Subcutaneous adipose tissue (tissue), 4 donors: Measurements from ENCODE around the gene UBR7. TPM values are rescaled to one million over a fixed set of nuclear protein-coding genes. Genes with fewer than 3 reads are reported as not detected.

ENCODE experiments used
- CTCF ChIP-seq: fragments of 450-650 bp; IDR thresholded peaks from one replicate; pipeline ENCODE4 v1.5.1; 2016; ENCODE audit warnings: low read depth, mild to moderate bottlenecking, control low read depth, antibody characterized with exemption, moderate library complexity
- total RNA-seq, 4 donors: library from RNA; depleted of rRNA; stranded (reverse); fragments of >200 nt; gene quantifications; one replicate each; pipeline ENCODE4 v1.1.0, GENCODE V29; 2016

The UBR7 gene
- total RNA-seq = 10 to 100 TPM; 20.4 to 30.8 (median 25.8) TPM

DNA sequence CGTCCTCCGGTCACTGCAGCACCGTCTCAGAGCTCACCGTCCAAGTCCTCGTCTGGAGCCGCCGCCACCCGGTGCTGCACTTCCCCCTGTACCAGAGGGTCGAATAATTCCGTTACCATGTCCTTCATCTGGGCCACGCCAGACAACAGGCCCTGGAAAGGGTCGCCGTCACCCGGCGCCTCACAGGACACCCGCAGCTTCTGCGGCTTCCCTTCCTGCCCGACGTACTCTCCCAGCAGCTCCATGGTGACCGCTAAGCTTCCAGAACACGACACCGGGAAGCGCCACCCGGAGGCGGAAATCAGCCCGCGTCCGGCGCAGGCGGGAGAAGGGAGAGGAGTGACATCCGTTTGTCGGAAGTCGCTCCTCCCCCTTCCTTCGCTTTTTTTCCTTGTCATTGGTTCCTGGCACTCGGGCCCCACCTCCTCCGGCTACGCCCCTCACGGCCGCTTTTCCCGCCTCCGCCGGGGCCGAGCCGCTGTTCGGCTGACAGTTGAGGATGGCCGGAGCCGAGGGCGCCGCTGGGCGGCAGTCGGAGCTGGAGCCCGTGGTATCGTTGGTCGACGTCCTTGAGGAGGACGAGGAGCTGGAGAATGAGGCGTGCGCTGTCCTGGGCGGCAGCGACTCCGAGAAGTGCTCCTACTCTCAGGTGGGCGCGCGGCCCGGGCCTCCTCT lies at the start of gene UBR7, which contains the start of gene GON7:
Gene UBR7, plus strand, starts transcription at position 464 of the 675 bp plus-strand sequence. Its CDS starts 36 bp downstream, at position 500.
Gene GON7, minus strand, starts transcription at position 273 of the 675 bp plus-strand sequence. Its CDS starts 28 bp downstream, at position 245.
- TF ChIP-seq CTCF = no peak

DNA sequence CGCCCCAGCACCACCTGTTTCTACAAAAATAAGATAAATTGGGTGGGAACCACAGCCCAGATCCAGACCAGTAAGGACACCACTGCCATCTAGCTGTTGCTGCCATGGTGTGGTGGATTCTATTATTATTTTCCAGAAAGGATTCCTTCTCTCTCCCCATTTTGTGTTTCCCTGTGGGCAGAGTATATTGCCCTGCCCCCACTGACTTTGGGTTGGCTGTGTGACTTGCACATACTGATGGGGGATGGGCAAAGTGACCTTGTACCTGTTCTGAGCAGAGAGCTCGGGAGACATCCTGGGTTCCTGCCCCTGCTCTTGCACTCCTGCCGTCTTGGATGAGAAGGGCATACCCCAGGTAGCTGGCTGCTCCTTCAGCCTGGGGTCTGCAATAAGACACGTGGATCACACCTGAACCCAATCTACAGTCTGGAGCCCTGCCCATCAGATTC lies 46.7 kb upstream of the UBR7 start:
- TF ChIP-seq CTCF = no peak

DNA sequence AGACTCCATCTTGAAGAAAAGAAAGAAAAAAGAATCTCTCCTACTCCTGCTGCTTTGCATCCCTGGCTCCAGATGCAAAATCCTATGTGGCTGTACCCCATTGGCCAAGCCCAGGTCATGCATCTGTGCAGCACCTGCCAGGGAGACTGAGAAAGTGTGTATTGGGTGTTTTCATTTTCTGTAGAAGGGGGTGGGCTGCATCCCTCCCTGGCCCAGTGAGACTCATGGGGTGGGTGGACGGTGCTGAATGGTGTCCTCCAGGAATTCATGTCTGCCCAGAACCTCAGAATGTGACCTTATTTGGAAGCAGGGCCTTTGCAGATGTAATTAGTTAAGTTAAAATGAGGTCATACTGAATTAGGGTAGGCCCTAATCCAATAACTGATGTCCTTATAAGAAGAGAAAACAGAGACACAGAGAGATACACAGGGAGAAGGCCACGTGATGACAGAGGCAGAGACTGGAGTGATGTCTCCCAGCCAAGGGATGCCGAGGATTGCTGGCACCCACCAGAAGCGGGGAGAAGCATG lies 45.6 kb upstream of the UBR7 start:
- no peak for TF ChIP-seq CTCF

DNA sequence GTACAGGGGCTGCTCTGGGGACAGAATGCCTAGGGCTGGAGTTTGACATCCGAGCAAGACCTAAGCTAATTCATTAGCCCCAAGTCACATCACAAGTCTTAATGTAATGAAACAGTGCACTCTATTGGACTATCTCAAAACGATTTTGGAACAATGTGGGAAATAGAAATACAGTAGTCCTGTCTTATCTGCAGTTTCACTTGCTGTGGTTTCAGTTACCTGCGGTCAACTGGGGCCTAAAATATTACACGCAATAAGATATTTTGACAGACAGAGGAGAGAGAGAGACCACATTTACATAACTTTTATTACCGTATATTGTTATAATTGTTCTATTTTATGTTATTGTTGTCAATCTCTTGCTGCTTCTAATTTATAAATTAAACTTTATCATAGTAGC lies 43.5 kb upstream of the UBR7 start:
- TF ChIP-seq CTCF = no peak

GRCh38 chr14:93171376-93171775 lies 35.7 kb upstream of the UBR7 start:
- no peak for TF ChIP-seq CTCF

- TF ChIP-seq CTCF = no peak
Observed at GRCh38 chr14:93173943-93174395, 33.1 kb upstream of the UBR7 start.

DNA sequence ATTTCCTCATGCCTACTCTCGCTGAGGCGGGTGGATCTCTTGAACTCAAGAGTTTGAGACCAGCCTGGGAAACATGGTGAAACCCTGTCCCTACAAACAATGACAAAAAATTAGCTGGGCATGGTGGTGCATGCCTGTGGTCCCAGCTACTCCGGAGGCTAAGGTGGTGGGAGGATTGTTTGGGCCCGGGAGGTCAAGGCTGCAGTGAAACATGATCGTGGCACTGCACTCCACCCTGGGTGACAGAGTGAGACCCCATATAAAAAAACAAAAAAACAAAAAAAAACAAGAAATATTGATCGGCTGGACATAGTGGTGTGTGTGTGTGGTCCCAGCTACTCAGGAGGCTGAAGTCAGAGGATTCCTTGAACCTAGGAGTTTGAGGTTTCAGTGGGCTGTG lies 31.6 kb upstream of the UBR7 start:
- TF ChIP-seq CTCF = no peak
